K562 (cell line): ENCODE measurements around the gene MBNL1. TPM values are rescaled to one million over a fixed set of nuclear protein-coding genes. Genes with fewer than 3 reads are reported as not detected.

ENCODE experiments used
- BMI1 ChIP-seq: fragments of 150-350 bp; IDR thresholded peaks from 2 replicates; pipeline ENCODE4 v1.6.1; 2014; ENCODE audit warnings: low read length
- CHD2 ChIP-seq: IDR thresholded peaks from 2 replicates; pipeline ENCODE4 v1.6.1; 2011; ENCODE audit warnings: low read depth, low read length
- DPF2 ChIP-seq: fragments of 450-650 bp; IDR thresholded peaks from 2 replicates; pipeline ENCODE4 v1.6.1; 2016
- ILK ChIP-seq: fragments of 450-650 bp; IDR thresholded peaks from 2 replicates; pipeline ENCODE4 v1.6.1; 2016; ENCODE audit warnings: missing genetic modification characterization, low read depth, mild to moderate bottlenecking, missing compliant biosample characterization, moderate library complexity, borderline replicate concordance
- KDM1A ChIP-seq, 2 experiments: fragments of 450-650 bp; IDR thresholded peaks; 2 replicates each; pipeline ENCODE4 v1.6.1; 2016; ENCODE audit warnings: mild to moderate bottlenecking in 2 of 2
- MCM2 ChIP-seq: fragments of 450-650 bp; IDR thresholded peaks from 2 replicates; pipeline ENCODE4 v1.6.1; 2017; ENCODE audit warnings: low read depth, mild to moderate bottlenecking
- NCOA2 ChIP-seq, 2 experiments: fragments of 450-650 bp; IDR thresholded peaks; 2 replicates each; pipeline ENCODE4 v1.6.1; 2018; ENCODE audit warnings: mild to moderate bottlenecking in 2 of 2, moderate library complexity in 1 of 2; ENCODE audit not compliant: partially characterized antibody in 2 of 2
- NFRKB ChIP-seq: fragments of 450-650 bp; IDR thresholded peaks from 2 replicates; pipeline ENCODE4 v1.6.1; 2016; ENCODE audit warnings: low read depth
- PHB2 ChIP-seq: fragments of 450-650 bp; IDR thresholded peaks from 2 replicates; pipeline ENCODE4 v1.6.1; 2017; ENCODE audit warnings: low read depth
- POLR2AphosphoS2 ChIP-seq: IDR thresholded peaks from 2 replicates; pipeline ENCODE4 v1.6.1; 2012; ENCODE audit warnings: low read length, improper control_type of control experiment
- SAFB ChIP-seq: fragments of 200-400 bp; formaldehyde crosslinking; IDR thresholded peaks from 2 replicates; pipeline ENCODE4 v1.6.1; 2017; ENCODE audit warnings: low read depth, low read length, borderline replicate concordance
- XRCC3 ChIP-seq: fragments of 450-650 bp; IDR thresholded peaks from 2 replicates; pipeline ENCODE4 v1.6.1; 2017; ENCODE audit warnings: mild to moderate bottlenecking, moderate library complexity
- ZNF134 ChIP-seq: fragments of 250-450 bp; sonication (Bioruptor Pico); conservative IDR thresholded peaks from 2 replicates; pipeline ENCODE4 v1.4.0; 2020
- polyA plus RNA-seq, 8 experiments: library from polyadenylated mRNA; depleted of rRNA in 4 of 8; stranded (reverse) in 5 of 8; unstranded in 3 of 8; fragments of >200 nt; fragmentation: Nextera tagmentation in 2 of 8; fragmentation: Illumina TruSeq in 1 of 8; extraction: Ambion mirVana in 2 of 8; extraction: Trizol in 1 of 8; gene quantifications; 2 replicates each; pipeline versions ENCODE4 v1.2.1 to v1.2.3, GENCODE V29; 2011 to 2014; ENCODE audit warnings: inconsistent platforms in 1 of 8, missing spikeins in 1 of 8
- total RNA-seq, 7 experiments: library from RNA; depleted of rRNA in 6 of 7; stranded (reverse); fragments of >200 nt in 6 of 7; fragmentation: Illumina TruSeq in 2 of 7; extraction: Trizol in 2 of 7; gene quantifications; 2 replicates each; pipeline versions ENCODE4 v1.2.1 to v1.2.3, GENCODE V29; 2011 to 2021; ENCODE audit warnings: low replicate concordance in 1 of 7
- TF ChIP-seq, protein P1 (sequence below): fragments of 450-650 bp; formaldehyde crosslinking; IDR thresholded peaks from 2 replicates; pipeline ENCODE4 v1.4.0; 2022; ENCODE audit warnings: missing genetic modification characterization
- TF ChIP-seq, protein P2 (sequence below): fragments of 250-450 bp; sonication (Bioruptor Pico); IDR thresholded peaks from 2 replicates; pipeline ENCODE4 v1.4.0; 2020; ENCODE audit warnings: mild to moderate bottlenecking, moderate library complexity
- TF ChIP-seq, protein P3 (sequence below): fragments of 450-650 bp; conservative IDR thresholded peaks from 2 replicates; pipeline ENCODE4 v1.6.1; 2016; ENCODE audit warnings: missing genetic modification characterization, low read depth, mild to moderate bottlenecking, control low read depth, missing compliant biosample characterization

The MBNL1 gene
- total and polyA plus RNA-seq, 9 of the 15 experiments (the other 6 are each of a cell fraction or from before 2014, with no cell fraction given): 70.3 to 243 (median 220) TPM

DNA sequence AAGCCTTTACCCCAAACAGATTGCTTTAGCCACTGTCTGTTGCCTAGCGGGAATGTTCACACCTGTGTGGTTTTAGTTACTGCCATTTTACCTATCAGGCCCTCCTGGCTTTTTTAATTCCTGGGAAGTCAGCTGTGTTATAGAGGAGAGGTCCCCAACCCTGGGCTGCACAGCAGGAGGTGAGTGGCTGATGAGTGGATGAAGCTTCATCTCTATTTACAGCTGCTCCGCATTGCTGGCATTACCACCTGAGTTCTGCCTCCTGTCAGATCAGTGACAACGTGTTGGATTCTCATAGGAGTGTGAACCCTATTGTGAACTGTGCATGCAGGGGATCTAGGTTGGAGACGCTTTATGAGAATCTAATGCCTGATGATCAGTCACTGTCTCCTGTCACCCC is 127.0 kb downstream of the MBNL1 start (continued):
- TF ChIP-seq, protein P1, sequence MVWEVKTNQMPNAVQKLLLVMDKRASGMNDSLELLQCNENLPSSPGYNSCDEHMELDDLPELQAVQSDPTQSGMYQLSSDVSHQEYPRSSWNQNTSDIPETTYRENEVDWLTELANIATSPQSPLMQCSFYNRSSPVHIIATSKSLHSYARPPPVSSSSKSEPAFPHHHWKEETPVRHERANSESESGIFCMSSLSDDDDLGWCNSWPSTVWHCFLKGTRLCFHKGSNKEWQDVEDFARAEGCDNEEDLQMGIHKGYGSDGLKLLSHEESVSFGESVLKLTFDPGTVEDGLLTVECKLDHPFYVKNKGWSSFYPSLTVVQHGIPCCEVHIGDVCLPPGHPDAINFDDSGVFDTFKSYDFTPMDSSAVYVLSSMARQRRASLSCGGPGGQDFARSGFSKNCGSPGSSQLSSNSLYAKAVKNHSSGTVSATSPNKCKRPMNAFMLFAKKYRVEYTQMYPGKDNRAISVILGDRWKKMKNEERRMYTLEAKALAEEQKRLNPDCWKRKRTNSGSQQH: no peak
- no peak for TF ChIP-seq XRCC3
- TF ChIP-seq MCM2: no peak
- TF ChIP-seq PHB2: no peak
- no peak for TF ChIP-seq ZNF134
- TF ChIP-seq, protein P2, sequence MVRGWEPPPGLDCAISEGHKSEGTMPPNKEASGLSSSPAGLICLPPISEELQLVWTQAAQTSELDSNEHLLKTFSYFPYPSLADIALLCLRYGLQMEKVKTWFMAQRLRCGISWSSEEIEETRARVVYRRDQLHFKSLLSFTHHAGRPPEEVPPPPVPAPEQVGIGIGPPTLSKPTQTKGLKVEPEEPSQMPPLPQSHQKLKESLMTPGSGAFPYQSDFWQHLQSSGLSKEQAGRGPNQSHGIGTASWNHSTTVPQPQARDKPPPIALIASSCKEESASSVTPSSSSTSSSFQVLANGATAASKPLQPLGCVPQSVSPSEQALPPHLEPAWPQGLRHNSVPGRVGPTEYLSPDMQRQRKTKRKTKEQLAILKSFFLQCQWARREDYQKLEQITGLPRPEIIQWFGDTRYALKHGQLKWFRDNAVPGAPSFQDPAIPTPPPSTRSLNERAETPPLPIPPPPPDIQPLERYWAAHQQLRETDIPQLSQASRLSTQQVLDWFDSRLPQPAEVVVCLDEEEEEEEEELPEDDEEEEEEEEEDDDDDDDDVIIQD (CRISPR knock-in tag): no peak
- no peak for TF ChIP-seq KDM1A (IDR thresholded peaks at IDR 0.05)
- no peak for TF ChIP-seq BMI1
- TF ChIP-seq CHD2: no peak
- no peak for TF ChIP-seq DPF2
- TF ChIP-seq POLR2AphosphoS2: no peak
- TF ChIP-seq, protein P3, sequence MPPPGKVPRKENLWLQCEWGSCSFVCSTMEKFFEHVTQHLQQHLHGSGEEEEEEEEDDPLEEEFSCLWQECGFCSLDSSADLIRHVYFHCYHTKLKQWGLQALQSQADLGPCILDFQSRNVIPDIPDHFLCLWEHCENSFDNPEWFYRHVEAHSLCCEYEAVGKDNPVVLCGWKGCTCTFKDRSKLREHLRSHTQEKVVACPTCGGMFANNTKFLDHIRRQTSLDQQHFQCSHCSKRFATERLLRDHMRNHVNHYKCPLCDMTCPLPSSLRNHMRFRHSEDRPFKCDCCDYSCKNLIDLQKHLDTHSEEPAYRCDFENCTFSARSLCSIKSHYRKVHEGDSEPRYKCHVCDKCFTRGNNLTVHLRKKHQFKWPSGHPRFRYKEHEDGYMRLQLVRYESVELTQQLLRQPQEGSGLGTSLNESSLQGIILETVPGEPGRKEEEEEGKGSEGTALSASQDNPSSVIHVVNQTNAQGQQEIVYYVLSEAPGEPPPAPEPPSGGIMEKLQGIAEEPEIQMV (tag): no peak
- no peak for TF ChIP-seq SAFB
- no peak for TF ChIP-seq NCOA2 (IDR thresholded peaks at IDR 0.05; ENCODE audit: partially characterized antibody in 2 of 2)
- TF ChIP-seq ILK (tag): no peak
- no peak for TF ChIP-seq NFRKB
